HepG2 (cell line): ENCODE data around the gene TRMT1. TPM values are rescaled to one million over a fixed set of nuclear protein-coding genes. Genes with fewer than 3 reads are reported as not detected.

Experiments
- ATAC-seq: fragments of 200-7000 bp; cut with Tn5 transposase; 3 replicates; pipeline ENCODE4 v1.9.1; 2020; ENCODE audit warnings: mild to moderate bottlenecking, moderate library complexity
- BruUV-seq: library from RNA; stranded (reverse); fragments of 400-500 nt; replicated peaks from 2 replicates; lab custom pipeline; 2021; lab: Mats Ljungman, UMichigan
- CTCF ChIA-PET: fragments of 300-600 bp; formaldehyde crosslinking; extraction: SDS; loops from one replicate; lab custom pipeline; 2021; ENCODE audit warnings: low total read pairs, inconsistent platforms, low intra/inter-chr PET ratio; lab: Yijun Ruan, JAX
- POLR2A ChIA-PET: fragments of 350-600 bp; sonication (Branson Sonifier 250); formaldehyde crosslinking; loops from one replicate; lab custom pipeline; 2020; ENCODE audit warnings: antibody characterized with exemption, inconsistent platforms; lab: Yijun Ruan, JAX
- DNase-seq: peaks from one replicate; pipeline ENCODE4 v3.0.0-alpha.2; 2015; ENCODE audit warnings: low spot score
- FAIRE-seq: peaks from 3 replicates; lab custom pipeline; 2011; peaks lifted over from hg19 to GRCh38; lab: Jason Lieb, UNC
- H2AFZ ChIP-seq: one replicate; pipeline ENCODE4 v1.6.1; 2011; ENCODE audit warnings: low read length, inconsistent platforms
- H3K27ac ChIP-seq: fragments of 300-600 bp; 3 replicates; pipeline ENCODE4 v1.8.0; 2011; ENCODE audit warnings: mixed run types, mild to moderate bottlenecking, mixed read lengths, low read length, inconsistent platforms; ENCODE audit not compliant: insufficient read depth; ENCODE audit errors: extremely low read length
- H3K27me3 ChIP-seq, 2 experiments: fragments of 200-600 bp in 1 of 2; 2 replicates in 1 of 2; 3 replicates in 1 of 2; pipeline versions ENCODE4 v1.6.0 to v1.8.0; 2011; ENCODE audit warnings: low read length in 2 of 2, mild to moderate bottlenecking in 2 of 2, moderate library complexity in 2 of 2, inconsistent platforms in 1 of 2; ENCODE audit not compliant: insufficient read depth in 2 of 2, control insufficient read depth in 1 of 2
- H3K36me3 ChIP-seq, 2 experiments: fragments of 200-600 bp in 1 of 2; replicated peaks in 1 of 2; 2 replicates in 1 of 2; 3 replicates in 1 of 2; pipeline versions ENCODE4 v1.5.1 to v1.8.0; 2011; ENCODE audit warnings: low read length in 2 of 2, inconsistent platforms in 1 of 2; ENCODE audit not compliant: insufficient read depth in 2 of 2, control insufficient read depth in 1 of 2
- H3K4me1 ChIP-seq: 2 replicates; pipeline ENCODE4 v1.5.1; 2012; ENCODE audit warnings: low read length, inconsistent platforms; ENCODE audit not compliant: insufficient read depth
- H3K4me2 ChIP-seq: 2 replicates; pipeline ENCODE4 v1.6.0; 2011; ENCODE audit warnings: low read depth, low read length, inconsistent platforms
- H3K4me3 ChIP-seq, 3 experiments: fragments of 200-600 bp in 1 of 3; sonication (generic), shearing (Covaris generic) in 1 of 3; replicated peaks in 1 of 3; 2 replicates each; pipeline ENCODE4 v1.5.1; 2011 to 2016; ENCODE audit warnings: low read length in 3 of 3, inconsistent platforms in 2 of 3, low read depth in 2 of 3, mild to moderate bottlenecking in 2 of 3, control low read depth in 1 of 3, mixed read lengths in 1 of 3; ENCODE audit not compliant: insufficient read depth in 1 of 3
- H3K79me2 ChIP-seq: one replicate; pipeline ENCODE4 v1.6.1; 2011; ENCODE audit warnings: low read length, inconsistent platforms; ENCODE audit not compliant: insufficient read depth
- H3K9ac ChIP-seq: 2 replicates; pipeline ENCODE4 v1.6.0; 2011; ENCODE audit warnings: mild to moderate bottlenecking, low read depth, low read length, inconsistent platforms; ENCODE audit not compliant: insufficient read depth
- H3K9me3 ChIP-seq: 2 replicates; pipeline ENCODE4 v1.5.1; 2012; ENCODE audit warnings: mild to moderate bottlenecking, low read length
- H4K20me1 ChIP-seq: 2 replicates; pipeline ENCODE4 v1.6.0; 2011; ENCODE audit warnings: inconsistent platforms, mild to moderate bottlenecking, low read length, moderate library complexity; ENCODE audit not compliant: insufficient read depth
- ARNT ChIP-seq: fragments of 450-650 bp; IDR thresholded peaks from 2 replicates; pipeline ENCODE4 v1.6.1; 2017
- BRF2 ChIP-seq: sonication (generic); formaldehyde crosslinking; IDR thresholded peaks from 2 replicates; pipeline ENCODE4 v1.8.1; 2022; ENCODE audit warnings: mild to moderate bottlenecking, missing genetic modification reagents
- E2F5 ChIP-seq: sonication (generic); formaldehyde crosslinking; conservative IDR thresholded peaks from 2 replicates; pipeline ENCODE4 v1.4.0; 2020; ENCODE audit warnings: missing genetic modification reagents
- FOSL1 ChIP-seq: sonication (generic); formaldehyde crosslinking; IDR thresholded peaks from 2 replicates; pipeline ENCODE4 v1.9.0; 2021; ENCODE audit warnings: missing genetic modification reagents, borderline replicate concordance
- SNAPC4 ChIP-seq: sonication (generic); formaldehyde crosslinking; IDR thresholded peaks from 2 replicates; pipeline ENCODE4 v1.4.0; 2020; ENCODE audit warnings: mild to moderate bottlenecking, missing genetic modification reagents
- STAT6 ChIP-seq: sonication (generic); formaldehyde crosslinking; IDR thresholded peaks from 2 replicates; pipeline ENCODE4 v1.4.0; 2020; ENCODE audit warnings: missing genetic modification reagents, mild to moderate bottlenecking, borderline replicate concordance
- THAP8 ChIP-seq: sonication (generic); formaldehyde crosslinking; IDR thresholded peaks from 2 replicates; pipeline ENCODE4 v1.5.1; 2020; ENCODE audit warnings: missing genetic modification reagents, mild to moderate bottlenecking, borderline replicate concordance
- ZNF839 ChIP-seq: sonication (generic); formaldehyde crosslinking; IDR thresholded peaks from 2 replicates; pipeline ENCODE4 v1.4.0; 2020; ENCODE audit warnings: missing genetic modification reagents, mild to moderate bottlenecking, borderline replicate concordance
- ZZZ3 ChIP-seq: sonication (generic); formaldehyde crosslinking; IDR thresholded peaks from 2 replicates; pipeline ENCODE4 v1.4.0; 2020; ENCODE audit warnings: missing genetic modification reagents, mild to moderate bottlenecking, borderline replicate concordance
- WGBS: methylation state at CpG from one replicate; pipeline ENCODE4 v1.1.6; 2017; ENCODE audit warnings: low lambda C conversion rate; 5-methylcytosine and 5-hydroxymethylcytosine counted together
- in situ Hi-C: cut with HindIII; loops from 2 replicates; pipeline ENCODE4 v1.10.0; 2017; ENCODE audit warnings: low pct_unique_long_range_greater_than_20kb; ENCODE audit not compliant: extremely low pct_ligation_motif_present
- intact Hi-C: fragments of 100-400 bp; cut with micrococcal nuclease; formaldehyde crosslinking; loops from one replicate; pipeline ENCODE4 v1.10.0; 2022; ENCODE audit not compliant: unreplicated experiment
- polyA plus RNA-seq, 8 experiments: library from polyadenylated mRNA; depleted of rRNA in 3 of 8; stranded (reverse) in 7 of 8; unstranded in 1 of 8; fragments of >200 nt; fragmentation: Illumina TruSeq in 4 of 8; extraction: Trizol in 4 of 8; gene quantifications; 2 replicates each; pipeline versions ENCODE4 v1.2.1 to v1.2.3, GENCODE V29; 2011 to 2016; ENCODE audit warnings: low read depth in 4 of 8, missing spikeins in 1 of 8, mixed read lengths in 1 of 8; ENCODE audit not compliant: insufficient read depth in 1 of 8
- total RNA-seq, 5 experiments: library from RNA; depleted of rRNA; stranded (reverse); fragments of >200 nt; fragmentation: Illumina TruSeq; extraction: Trizol; gene quantifications; 2 replicates each; pipeline ENCODE4 v1.2.3, GENCODE V29; 2016; ENCODE audit warnings: low read depth in 1 of 5

The TRMT1 gene
- total and polyA plus RNA-seq, 2 of the 13 experiments (the other 11 are each of a cell fraction or from before 2014, with no cell fraction given), result 35.5 to 44.1 TPM

GRCh38 chr19:13133241-13133870 lies 16.8 kb upstream of the TRMT1 start:
- H3K79me2 ChIP-seq, result peaks cover 46% of the 10 kb centered on the region
- POLR2A ChIA-PET, result interaction anchor here (1.6 kb wide), 1 partner anchor 16 kb away, joined by 6 read pairs; the partner anchor contains the start of gene NACC1
- TF ChIP-seq BRF2 (no peak), ZZZ3 (CRISPR knock-in tag) (no peak), SNAPC4 (no peak), ZNF839 (CRISPR knock-in tag) (no peak), FOSL1 (no peak), E2F5 (no peak), THAP8 (CRISPR knock-in tag) (no peak), ARNT (no peak), STAT6 (no peak)
- TF ChIP-seq, all 625 proteins: peak for 0
- ATAC-seq (no peak), DNase-seq (no peak), FAIRE-seq (no peak)
- Histone ChIP-seq H2AFZ (no peak overlapping the region), H3K4me1 (peaks cover 27% of the 10 kb centered on the region), H3K36me3 (peaks cover 23 to 61% of the 10 kb centered on the region in 2 experiments; a peak in 4 of 5 replicates), H3K4me2 (no peak overlapping the region), H3K4me3 (no peak overlapping the region), H3K9ac (no peak overlapping the region), H3K27ac (no peak overlapping the region), H3K27me3 (no peaks in the 10 kb centered on the region), H3K9me3 (no peaks in the 10 kb centered on the region), H4K20me1 (peaks cover 4% of the 10 kb centered on the region)
- CTCF ChIA-PET, result no interaction called here
- 91% methylated on average over 12 of the region's 12 CpGs for WGBS
- in situ Hi-C loops, result no loop called here
- intact Hi-C loops, result no loop called here
- BruUV-seq, result no TSS peak
